Measurements from ENCODE around the gene CLDND1.

GRCh38 chr3:98501863-98502576 is 20.7 kb downstream of the CLDND1 start:
- TF ChIP-seq CTCF (IDR thresholded peaks at IDR 0.05) (no peak), POLR2A (IDR thresholded peaks at IDR 0.05) (no peak), POLR2AphosphoS5 (IDR thresholded peaks at IDR 0.05) (no peak), EP300 (IDR thresholded peaks at IDR 0.05) (no peak)

All from upper lobe of left lung (tissue), 4 donors.